GM12878 (cell line): ENCODE measurements around the gene AOAH. TPM values are rescaled to one million over a fixed set of nuclear protein-coding genes. Genes with fewer than 3 reads are reported as not detected.

Experiments used
- ATAC-seq: fragments of 200-7000 bp; cut with Tn5 transposase; 3 replicates; pipeline ENCODE4 v1.9.1; 2020; ENCODE audit warnings: mild to moderate bottlenecking, moderate library complexity
- BruUV-seq: library from RNA; stranded (reverse); fragments of 400-500 nt; replicated peaks from 2 replicates; lab custom pipeline; 2021; lab: Mats Ljungman, UMichigan
- CTCF ChIA-PET: fragments of 300-600 bp; sonication (Branson Sonifier 250); formaldehyde crosslinking; extraction: SDS; loops from one replicate; lab custom pipeline; 2021; ENCODE audit warnings: inconsistent platforms; lab: Yijun Ruan, JAX
- POLR2A ChIA-PET: fragments of 350-600 bp; formaldehyde crosslinking; extraction: SDS; loops from one replicate; lab custom pipeline; 2021; ENCODE audit warnings: inconsistent platforms; lab: Charles Lee
- RAD21 ChIA-PET: fragments of 300-600 bp; sonication (Branson Sonifier 250); formaldehyde crosslinking; loops from one replicate; lab custom pipeline; 2023; ENCODE audit warnings: antibody characterized with exemption; ENCODE audit not compliant: unreplicated experiment; lab: Charles Lee
- SMC1A ChIA-PET: fragments of 300-600 bp; sonication (Branson Sonifier 250); formaldehyde crosslinking; loops from one replicate; lab custom pipeline; 2023; ENCODE audit not compliant: unreplicated experiment, uncharacterized antibody; lab: Charles Lee
- DNase-seq: peaks from one replicate; pipeline ENCODE4 v3.0.0-alpha.2; 2011; ENCODE audit warnings: low read depth, low spot score
- FAIRE-seq: peaks from 3 replicates; lab custom pipeline; 2011; peaks lifted over from hg19 to GRCh38; lab: Jason Lieb, UNC
- H2AFZ ChIP-seq: 2 replicates; pipeline ENCODE4 v1.6.0; 2011; ENCODE audit warnings: low read depth, low read length, control low read depth; ENCODE audit not compliant: control insufficient read depth
- H3K27ac ChIP-seq: 2 replicates; pipeline ENCODE4 v1.5.1; 2011; ENCODE audit warnings: control low read depth; ENCODE audit not compliant: control insufficient read depth, insufficient read depth
- H3K27me3 ChIP-seq, 2 experiments: replicated peaks in 1 of 2; 2 replicates each; pipeline versions ENCODE4 v1.6.0 to v1.6.1; 2011; ENCODE audit warnings: low read length in 1 of 2; ENCODE audit not compliant: control insufficient read depth in 2 of 2, insufficient read depth in 2 of 2
- H3K36me3 ChIP-seq, 2 experiments: 2 replicates each; pipeline ENCODE4 v1.5.1; 2011; ENCODE audit warnings: low read length in 1 of 2; ENCODE audit not compliant: control insufficient read depth in 2 of 2, insufficient read depth in 2 of 2
- H3K4me1 ChIP-seq: 2 replicates; pipeline ENCODE4 v1.6.1; 2011; ENCODE audit warnings: mild to moderate bottlenecking, low read length, moderate library complexity, mixed read lengths; ENCODE audit not compliant: control insufficient read depth, insufficient read depth
- H3K4me2 ChIP-seq: 2 replicates; pipeline ENCODE4 v1.6.0; 2011; ENCODE audit warnings: control low read depth; ENCODE audit not compliant: control insufficient read depth, insufficient read depth
- H3K4me3 ChIP-seq: fragments of 200-600 bp; sonication (generic); 2 replicates; pipeline ENCODE4 v1.5.1; 2016
- H3K79me2 ChIP-seq: 2 replicates; pipeline ENCODE4 v1.6.0; 2011; ENCODE audit warnings: low read length; ENCODE audit not compliant: control insufficient read depth, insufficient read depth
- H3K9ac ChIP-seq: 2 replicates; pipeline ENCODE4 v1.8.0; 2011; ENCODE audit warnings: low read length, control low read depth, mixed read lengths; ENCODE audit not compliant: control insufficient read depth, insufficient read depth
- H3K9me3 ChIP-seq: replicated peaks from 3 replicates; pipeline ENCODE4 v1.5.1; 2011; ENCODE audit warnings: mild to moderate bottlenecking, low read length; ENCODE audit not compliant: control insufficient read depth, insufficient read depth
- H4K20me1 ChIP-seq: 2 replicates; pipeline ENCODE4 v1.6.0; 2011; ENCODE audit not compliant: control insufficient read depth, insufficient read depth
- BACH1 ChIP-seq: fragments of 450-650 bp; IDR thresholded peaks from 2 replicates; pipeline ENCODE4 v1.6.1; 2017; ENCODE audit warnings: mild to moderate bottlenecking, borderline replicate concordance
- NFIC ChIP-seq: IDR thresholded peaks from 2 replicates; pipeline ENCODE4 v1.6.1; 2012; ENCODE audit warnings: low read depth, mild to moderate bottlenecking, inconsistent platforms, low read length, moderate library complexity
- NFXL1 ChIP-seq: fragments of 450-650 bp; IDR thresholded peaks from 2 replicates; pipeline ENCODE4 v1.6.1; 2017; ENCODE audit warnings: antibody characterized with exemption, mild to moderate bottlenecking, borderline replicate concordance
- NKRF ChIP-seq: fragments of 450-650 bp; conservative IDR thresholded peaks from 2 replicates; pipeline ENCODE4 v1.6.1; 2017; ENCODE audit warnings: mild to moderate bottlenecking, moderate library complexity
- NR2C2 ChIP-seq: IDR thresholded peaks from 2 replicates; pipeline ENCODE4 v1.6.1; 2011; ENCODE audit warnings: borderline replicate concordance, low read depth; ENCODE audit not compliant: control insufficient read depth, insufficient read length
- PAX5 ChIP-seq: IDR thresholded peaks from 2 replicates; pipeline ENCODE4 v1.6.1; 2011; ENCODE audit warnings: low read depth, low read length, borderline replicate concordance
- RBBP5 ChIP-seq: fragments of 200-600 bp; sonication (generic); conservative IDR thresholded peaks from 2 replicates; pipeline ENCODE4 v1.6.1; 2016
- TARDBP ChIP-seq: IDR thresholded peaks from 2 replicates; pipeline ENCODE4 v1.6.1; 2016; ENCODE audit warnings: borderline replicate concordance
- YY1 ChIP-seq: IDR thresholded peaks from 2 replicates; pipeline ENCODE4 v1.6.1; 2011; ENCODE audit warnings: low read depth, mild to moderate bottlenecking, low read length
- ZBTB40 ChIP-seq: fragments of 450-650 bp; IDR thresholded peaks from 2 replicates; pipeline ENCODE4 v1.6.1; 2016; ENCODE audit warnings: mild to moderate bottlenecking, moderate library complexity, borderline replicate concordance
- WGBS: methylation state at CpG from one replicate; pipeline ENCODE4 v1.1.6; 2016; ENCODE audit warnings: low lambda C conversion rate; ENCODE audit not compliant: insufficient replicate concordance, insufficient coverage; ENCODE audit errors: missing lambda C conversion rate; 5-methylcytosine and 5-hydroxymethylcytosine counted together
- in situ Hi-C: fragments of 300-500 bp; cut with MboI; formaldehyde crosslinking; loops from 9 replicates; pipeline ENCODE4 v1.14.3; 2018; ENCODE audit warnings: mixed read lengths
- intact Hi-C: fragments of 100-400 bp; cut with micrococcal nuclease; formaldehyde crosslinking; loops from one replicate; pipeline ENCODE4 v1.14.2; 2022; ENCODE audit not compliant: unreplicated experiment
- polyA plus RNA-seq, 11 experiments: library from polyadenylated mRNA; depleted of rRNA in 4 of 11; unstranded in 6 of 11; stranded (reverse) in 5 of 11; fragments of >200 nt; fragmentation: Nextera tagmentation in 4 of 11; fragmentation: Illumina TruSeq in 1 of 11; extraction: Ambion mirVana in 4 of 11; extraction: Trizol in 1 of 11; gene quantifications; 1 replicate in 1 of 11; 2 replicates in 10 of 11; pipeline versions ENCODE4 v1.2.1 to v1.2.3, GENCODE V29; 2011 to 2016; ENCODE audit warnings: inconsistent platforms in 2 of 11, missing spikeins in 2 of 11, low read depth in 1 of 11
- total RNA-seq, 4 experiments: library from RNA; depleted of rRNA in 3 of 4; stranded (reverse); fragments of >200 nt in 3 of 4; fragmentation: Illumina TruSeq in 1 of 4; extraction: Trizol in 1 of 4; gene quantifications; 2 replicates each; pipeline versions ENCODE4 v1.2.1 to v1.2.3, GENCODE V29; 2013 to 2021
- TF ChIP-seq, protein P1 (sequence below): fragments of 450-650 bp; IDR thresholded peaks from 2 replicates; pipeline ENCODE4 v1.6.1; 2017; ENCODE audit warnings: borderline replicate concordance

AOAH gene
- total and polyA plus RNA-seq, 10 of the 15 experiments (the other 5 are each of a cell fraction or from before 2014, with no cell fraction given) = 0.32 to 2.8 (median 1.4) TPM

DNA sequence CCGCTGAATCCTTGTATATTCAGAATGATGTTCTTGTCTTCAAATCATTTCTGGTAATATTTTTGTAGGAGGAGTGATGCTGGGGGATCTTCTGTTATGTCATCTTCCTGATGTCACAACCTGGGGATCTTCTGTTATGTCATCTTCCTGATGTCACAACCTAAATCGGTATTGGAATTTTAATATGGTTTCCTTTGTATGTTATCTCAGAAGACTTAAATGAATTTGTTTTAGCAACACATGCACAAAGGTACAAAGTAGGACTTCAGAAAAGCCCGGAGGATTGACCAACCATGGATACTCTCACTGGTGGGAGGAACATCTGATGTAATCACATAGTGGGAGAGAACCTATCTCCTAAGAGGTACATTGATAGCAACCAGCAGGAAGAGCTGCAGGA is 9.1 kb upstream of the AOAH start:
- ATAC-seq (no peak), DNase-seq (no peak), FAIRE-seq (no peak)
- 78% methylated on average over 3 of the region's 3 CpGs for WGBS
- Histone ChIP-seq H3K4me3 (no peak overlapping the region), H3K27me3 (no peaks in the 10 kb centered on the region), H3K4me2 (no peak overlapping the region), H3K27ac (no peak overlapping the region), H3K79me2 (no peaks in the 10 kb centered on the region), H3K4me1 (peaks cover 11% of the 10 kb centered on the region), H2AFZ (no peak overlapping the region), H3K9me3 (peaks cover 2% of the 10 kb centered on the region; the same call in 2 of the 3 replicates), H4K20me1 (no peaks in the 10 kb centered on the region), H3K36me3 (no peaks in the 10 kb centered on the region), H3K9ac (no peak overlapping the region)
- no peak for TF ChIP-seq RBBP5
- TF ChIP-seq NR2C2 = no peak
- TF ChIP-seq, protein P1, sequence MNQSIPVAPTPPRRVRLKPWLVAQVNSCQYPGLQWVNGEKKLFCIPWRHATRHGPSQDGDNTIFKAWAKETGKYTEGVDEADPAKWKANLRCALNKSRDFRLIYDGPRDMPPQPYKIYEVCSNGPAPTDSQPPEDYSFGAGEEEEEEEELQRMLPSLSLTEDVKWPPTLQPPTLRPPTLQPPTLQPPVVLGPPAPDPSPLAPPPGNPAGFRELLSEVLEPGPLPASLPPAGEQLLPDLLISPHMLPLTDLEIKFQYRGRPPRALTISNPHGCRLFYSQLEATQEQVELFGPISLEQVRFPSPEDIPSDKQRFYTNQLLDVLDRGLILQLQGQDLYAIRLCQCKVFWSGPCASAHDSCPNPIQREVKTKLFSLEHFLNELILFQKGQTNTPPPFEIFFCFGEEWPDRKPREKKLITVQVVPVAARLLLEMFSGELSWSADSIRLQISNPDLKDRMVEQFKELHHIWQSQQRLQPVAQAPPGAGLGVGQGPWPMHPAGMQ = no peak
- TF ChIP-seq NFXL1 = no peak
- TF ChIP-seq TARDBP = no peak
- TF ChIP-seq PAX5 = no peak
- BruUV-seq = no TSS peak
- intact Hi-C loops = no loop called here
- in situ Hi-C loops = no loop called here
- ChIA-PET RAD21 (no interaction called here), CTCF (no interaction called here), POLR2A (no interaction called here), SMC1A (no interaction called here)

- H3K36me3 ChIP-seq = no peaks in the 10 kb centered on the region
- H3K4me3 ChIP-seq = no peak overlapping the region
- ChIA-PET RAD21 (no interaction called here), CTCF (no interaction called here), POLR2A (no interaction called here), SMC1A (interaction anchor here (1.0 kb wide), 1 partner anchor 14 kb away, joined by 3 read pairs; no protein-coding TSS in a partner anchor)
- no peak overlapping the region for H3K9ac ChIP-seq
- intact Hi-C loops = no loop called here
- H4K20me1 ChIP-seq = no peaks in the 10 kb centered on the region
- H3K27me3 ChIP-seq = no peaks in the 10 kb centered on the region
- peaks cover 2% of the 10 kb centered on the region; the same call in 2 of the 3 replicates for H3K9me3 ChIP-seq
- in situ Hi-C loops = no loop called here
- 33% methylated on average over 1 of the region's 1 CpG for WGBS
- no TSS peak for BruUV-seq
- DNase-seq (no peak), FAIRE-seq (no peak), ATAC-seq (no peak)
- peaks cover 11% of the 10 kb centered on the region for H3K4me1 ChIP-seq
- H3K79me2 ChIP-seq = no peaks in the 10 kb centered on the region
- H2AFZ ChIP-seq = no peak overlapping the region
- H3K27ac ChIP-seq = no peak overlapping the region
- no peak overlapping the region for H3K4me2 ChIP-seq
- TF ChIP-seq ZBTB40 = no peak
- TF ChIP-seq BACH1 = no peak
- TF ChIP-seq NKRF = no peak
- no peak for TF ChIP-seq NFIC
- no peak for TF ChIP-seq YY1
Observed at GRCh38 chr7:36732806-36733205, 8.5 kb upstream of the AOAH start.
